GM19035 (cell line): ENCODE data around the gene ASPSCR1.
"Not testable (repeated sequence)": the region's sequence is repeated elsewhere in the genome, so short reads cannot be mapped to it uniquely, and the experiment has no call there.

Experiments
- ATAC-seq: cut with Tn5 transposase; IDR thresholded peaks from one replicate; pipeline ENCODE4 v1.9.1; 2021; ENCODE audit not compliant: unreplicated experiment

The ASPSCR1 gene

GRCh38 chr17:81940538-81941483, 36.6 kb upstream of the ASPSCR1 start:
- ATAC-seq = no peak

- no peak for ATAC-seq
Measured at GRCh38 chr17:81941484-81942166, 35.8 kb upstream of the ASPSCR1 start.

GRCh38 chr17:81942167-81942553, 35.3 kb upstream of the ASPSCR1 start:
- no peak for ATAC-seq

GRCh38 chr17:81944858-81945257, 32.6 kb upstream of the ASPSCR1 start:
- ATAC-seq = no peak

GRCh38 chr17:81947189-81947588, 30.2 kb upstream of the ASPSCR1 start, which contains the start of gene MYADML2:
Gene MYADML2, minus strand, starts transcription at chr17:81947233. Its CDS starts 5,492 bp downstream, at chr17:81941741.
- no peak for ATAC-seq

GRCh38 chr17:81948635-81949378, 28.6 kb upstream of the ASPSCR1 start:
- ATAC-seq = no peak

GRCh38 chr17:81950501-81950900, 26.9 kb upstream of the ASPSCR1 start:
- ATAC-seq = no peak

- ATAC-seq = no peak
Measured at GRCh38 chr17:81951785-81952684, 25.4 kb upstream of the ASPSCR1 start.

- no peak for ATAC-seq
Measured at GRCh38 chr17:81952792-81953228, 24.6 kb upstream of the ASPSCR1 start.

GRCh38 chr17:81953443-81953842, 24.0 kb upstream of the ASPSCR1 start:
- ATAC-seq = not testable (repeated sequence)

GRCh38 chr17:81954131-81955057, 23.0 kb upstream of the ASPSCR1 start:
- ATAC-seq = no peak

GRCh38 chr17:81955058-81955681, 22.3 kb upstream of the ASPSCR1 start:
- no peak for ATAC-seq

GRCh38 chr17:81955756-81956544, 21.5 kb upstream of the ASPSCR1 start:
- no peak for ATAC-seq

- ATAC-seq = no peak
Measured at GRCh38 chr17:81956607-81957589, 20.5 kb upstream of the ASPSCR1 start.

GRCh38 chr17:81957691-81958432, 19.6 kb upstream of the ASPSCR1 start:
- ATAC-seq = no peak
